ENCODE data around the gene KCNC2. TPM values are rescaled to one million over a fixed set of nuclear protein-coding genes. Genes with fewer than 3 reads are reported as not detected.
"Not testable (repeated sequence)": the region's sequence is repeated elsewhere in the genome, so short reads cannot be mapped to it uniquely, and the experiment has no call there.

The KCNC2 gene
- polyA plus RNA-seq, 1 experiment, result not detected

DNA sequence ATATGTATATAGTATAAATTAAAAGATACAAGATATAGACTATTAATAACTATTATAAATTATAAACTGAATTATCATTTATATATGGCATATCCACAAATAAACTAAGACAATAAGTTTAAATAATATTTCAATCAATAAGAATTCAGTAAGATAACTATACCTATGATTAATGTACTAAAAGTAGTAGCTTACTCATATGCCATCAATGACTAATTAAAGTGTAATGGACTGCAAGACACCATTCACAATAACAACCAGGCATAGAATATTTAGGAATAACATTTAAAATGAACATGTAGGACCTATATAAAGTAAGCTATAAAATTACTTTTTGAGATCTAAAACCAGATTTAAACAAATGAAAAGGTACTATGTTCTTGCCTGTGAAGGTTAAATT lies 18.8 kb downstream of the KCNC2 start:
- DNase-seq (ENCODE audit: low read depth), result no peak

DNA sequence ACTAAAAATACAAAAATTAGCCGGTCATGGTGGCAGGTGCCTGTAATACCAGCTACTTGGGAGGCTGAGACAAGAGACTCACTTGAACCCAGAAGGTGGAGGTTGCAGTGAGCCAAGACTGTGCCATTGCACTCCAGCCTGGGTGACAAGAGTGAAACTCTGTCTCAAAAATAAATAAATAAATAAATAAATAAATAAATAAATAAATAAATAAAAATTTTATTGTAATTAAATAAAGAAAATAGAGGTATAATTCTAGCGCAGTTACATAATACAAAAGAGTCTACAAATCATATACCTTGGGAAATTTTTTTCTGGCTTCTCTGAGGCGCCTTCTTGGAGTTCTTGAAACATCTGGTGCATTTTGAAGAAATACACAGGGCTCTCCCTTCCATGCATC lies 23.8 kb downstream of the KCNC2 start:
- POLR2A ChIA-PET; H3K36me3 ChIP-seq (ENCODE audit: control insufficient read depth, insufficient read depth, low read length); H3K4me3 ChIP-seq (ENCODE audit: low read depth, low read length); DNase-seq (ENCODE audit: low read depth); CTCF ChIA-PET; H3K27me3 ChIP-seq (ENCODE audit: control insufficient read depth, insufficient read depth, low read length): not testable (repeated sequence)

More for the DNA sequence above, 18.8 kb downstream of the KCNC2 start:
- Histone ChIP-seq H3K27me3 (ENCODE audit: control insufficient read depth, insufficient read depth, low read length) (no peaks in the 10 kb centered on the region), H3K36me3 (ENCODE audit: control insufficient read depth, insufficient read depth, low read length) (no peaks in the 10 kb centered on the region), H3K4me3 (ENCODE audit: low read depth, low read length) (no peak overlapping the region)
- ChIA-PET POLR2A (no interaction called here), CTCF (no interaction called here)
- TF ChIP-seq, protein P1, sequence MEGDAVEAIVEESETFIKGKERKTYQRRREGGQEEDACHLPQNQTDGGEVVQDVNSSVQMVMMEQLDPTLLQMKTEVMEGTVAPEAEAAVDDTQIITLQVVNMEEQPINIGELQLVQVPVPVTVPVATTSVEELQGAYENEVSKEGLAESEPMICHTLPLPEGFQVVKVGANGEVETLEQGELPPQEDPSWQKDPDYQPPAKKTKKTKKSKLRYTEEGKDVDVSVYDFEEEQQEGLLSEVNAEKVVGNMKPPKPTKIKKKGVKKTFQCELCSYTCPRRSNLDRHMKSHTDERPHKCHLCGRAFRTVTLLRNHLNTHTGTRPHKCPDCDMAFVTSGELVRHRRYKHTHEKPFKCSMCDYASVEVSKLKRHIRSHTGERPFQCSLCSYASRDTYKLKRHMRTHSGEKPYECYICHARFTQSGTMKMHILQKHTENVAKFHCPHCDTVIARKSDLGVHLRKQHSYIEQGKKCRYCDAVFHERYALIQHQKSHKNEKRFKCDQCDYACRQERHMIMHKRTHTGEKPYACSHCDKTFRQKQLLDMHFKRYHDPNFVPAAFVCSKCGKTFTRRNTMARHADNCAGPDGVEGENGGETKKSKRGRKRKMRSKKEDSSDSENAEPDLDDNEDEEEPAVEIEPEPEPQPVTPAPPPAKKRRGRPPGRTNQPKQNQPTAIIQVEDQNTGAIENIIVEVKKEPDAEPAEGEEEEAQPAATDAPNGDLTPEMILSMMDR (IDR thresholded peaks at IDR 0.05; ENCODE audit: insufficient read depth, low read depth, low read length), result no peak

DNA sequence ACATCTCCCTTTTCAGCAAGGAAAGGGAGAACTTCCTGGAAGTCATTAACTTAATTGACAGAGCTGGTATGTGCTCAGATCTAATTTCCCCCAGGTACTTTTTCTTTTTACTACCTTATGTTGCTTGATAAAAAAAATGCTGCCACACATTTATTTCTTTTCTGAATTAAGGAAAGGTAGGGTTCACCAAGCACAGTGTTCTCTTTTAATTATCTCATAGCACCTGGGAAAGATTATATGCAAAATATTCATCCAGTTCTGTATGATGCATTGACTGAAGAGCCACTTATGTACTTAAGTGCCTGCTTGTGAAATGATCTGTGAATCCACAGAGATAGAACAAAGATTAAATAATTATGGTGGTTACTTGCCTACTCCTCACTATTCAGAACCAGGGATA lies 25.1 kb downstream of the KCNC2 start:
- Histone ChIP-seq H3K27me3 (ENCODE audit: control insufficient read depth, insufficient read depth, low read length) (no peaks in the 10 kb centered on the region), H3K36me3 (ENCODE audit: control insufficient read depth, insufficient read depth, low read length) (no peaks in the 10 kb centered on the region), H3K4me3 (ENCODE audit: low read depth, low read length) (no peak overlapping the region)
- no peak for DNase-seq (ENCODE audit: low read depth)
- ChIA-PET CTCF (no interaction called here), POLR2A (no interaction called here)
- TF ChIP-seq, protein P1 (IDR thresholded peaks at IDR 0.05; ENCODE audit: insufficient read depth, low read depth, low read length), result no peak

DNA sequence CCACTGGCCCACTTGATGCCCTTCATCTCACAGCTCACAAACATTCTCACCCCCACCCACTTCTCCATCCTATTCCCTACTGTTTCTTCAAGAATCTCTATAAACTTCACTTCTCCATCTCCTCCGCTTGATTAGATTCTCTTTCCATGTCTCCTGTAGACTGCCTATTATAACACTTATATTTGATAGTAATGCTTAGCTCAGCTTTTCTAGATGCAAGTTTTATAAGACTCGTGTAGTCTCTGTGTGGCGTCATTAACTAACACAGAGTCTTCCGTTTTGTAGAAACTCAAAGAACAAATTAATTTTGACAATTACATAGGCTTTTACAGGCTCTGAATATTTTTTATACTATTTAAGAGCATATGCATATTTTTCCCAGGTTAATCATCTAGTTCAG lies 25.7 kb downstream of the KCNC2 start:
- POLR2A ChIA-PET, result no interaction called here
- Histone ChIP-seq H3K36me3 (ENCODE audit: control insufficient read depth, insufficient read depth, low read length) (no peaks in the 10 kb centered on the region), H3K27me3 (ENCODE audit: control insufficient read depth, insufficient read depth, low read length) (no peaks in the 10 kb centered on the region), H3K4me3 (ENCODE audit: low read depth, low read length) (no peak overlapping the region)
- no peak for DNase-seq (ENCODE audit: low read depth)
- CTCF ChIA-PET, result no interaction called here
- TF ChIP-seq, protein P1 (IDR thresholded peaks at IDR 0.05; ENCODE audit: insufficient read depth, low read depth, low read length), result no peak

DNA sequence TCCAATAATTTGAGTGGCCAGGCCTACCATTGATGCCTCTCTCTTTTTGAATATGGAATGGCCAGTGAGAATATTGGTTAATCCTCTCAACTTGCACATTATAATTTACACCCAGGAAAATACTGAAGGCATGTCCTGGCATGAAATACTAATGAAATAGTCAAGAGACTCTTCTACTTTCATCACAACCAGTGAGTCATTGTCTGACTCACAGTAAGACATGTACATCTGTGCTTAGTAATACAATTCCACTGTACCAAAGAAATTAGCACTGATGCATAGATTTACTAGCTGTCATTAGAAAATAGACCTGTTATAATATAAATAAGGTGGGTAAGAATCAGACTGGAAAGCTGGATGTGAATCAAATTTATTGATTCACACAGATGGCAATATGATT lies 31.6 kb downstream of the KCNC2 start:
- peak; percentile 78 for DNase-seq (ENCODE audit: low read depth)
- ChIA-PET CTCF (no interaction called here), POLR2A (no interaction called here)
- TF ChIP-seq, protein P1 (IDR thresholded peaks at IDR 0.05; ENCODE audit: insufficient read depth, low read depth, low read length), result no peak
- Histone ChIP-seq H3K36me3 (ENCODE audit: control insufficient read depth, insufficient read depth, low read length) (no peaks in the 10 kb centered on the region), H3K4me3 (ENCODE audit: low read depth, low read length) (no peak overlapping the region), H3K27me3 (ENCODE audit: control insufficient read depth, insufficient read depth, low read length) (no peaks in the 10 kb centered on the region)

DNA sequence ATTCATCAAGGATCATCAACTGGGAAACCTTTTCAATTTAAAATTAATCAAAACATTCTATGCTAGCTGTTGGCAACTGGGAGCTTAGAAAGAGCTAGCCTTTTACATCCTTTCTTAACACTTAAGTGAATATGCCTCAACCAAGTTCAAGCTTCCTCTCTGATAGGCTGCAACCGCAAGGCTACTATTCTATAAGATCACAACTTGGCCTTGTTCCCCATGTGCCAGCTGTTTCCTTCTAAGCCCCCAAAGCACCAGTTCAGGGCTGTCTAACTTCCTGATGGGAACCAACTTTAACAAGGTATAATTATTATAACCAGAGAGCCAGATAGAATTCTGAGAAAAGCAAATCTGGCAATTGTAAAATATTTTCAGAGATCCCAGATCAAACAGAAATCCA lies 37.0 kb downstream of the KCNC2 start:
- ChIA-PET CTCF (no interaction called here), POLR2A (no interaction called here)

More for the DNA sequence above, 37.0 kb downstream of the KCNC2 start:
- no peaks in the 10 kb centered on the region for H3K36me3 ChIP-seq (ENCODE audit: control insufficient read depth, insufficient read depth, low read length)
- DNase-seq (ENCODE audit: low read depth), result no peak
- TF ChIP-seq, protein P1 (IDR thresholded peaks at IDR 0.05; ENCODE audit: insufficient read depth, low read depth, low read length), result no peak
- no peak overlapping the region for H3K4me3 ChIP-seq (ENCODE audit: low read depth, low read length)
- no peaks in the 10 kb centered on the region for H3K27me3 ChIP-seq (ENCODE audit: control insufficient read depth, insufficient read depth, low read length)

All from BJ (cell line).